Activated CD8-positive, alpha-beta memory T cell treated with anti-CD3 and anti-CD28 coated beads for 1 hour (primary cell): Measurements from ENCODE around the gene HLF.

Experiments
- DNase-seq, 2 donors: peaks; one replicate each; pipeline ENCODE4 v3.0.0-alpha.2; 2020; ENCODE audit warnings: low read depth in 1 of 2; ENCODE audit errors: extremely low read depth in 1 of 2

HLF gene

DNA sequence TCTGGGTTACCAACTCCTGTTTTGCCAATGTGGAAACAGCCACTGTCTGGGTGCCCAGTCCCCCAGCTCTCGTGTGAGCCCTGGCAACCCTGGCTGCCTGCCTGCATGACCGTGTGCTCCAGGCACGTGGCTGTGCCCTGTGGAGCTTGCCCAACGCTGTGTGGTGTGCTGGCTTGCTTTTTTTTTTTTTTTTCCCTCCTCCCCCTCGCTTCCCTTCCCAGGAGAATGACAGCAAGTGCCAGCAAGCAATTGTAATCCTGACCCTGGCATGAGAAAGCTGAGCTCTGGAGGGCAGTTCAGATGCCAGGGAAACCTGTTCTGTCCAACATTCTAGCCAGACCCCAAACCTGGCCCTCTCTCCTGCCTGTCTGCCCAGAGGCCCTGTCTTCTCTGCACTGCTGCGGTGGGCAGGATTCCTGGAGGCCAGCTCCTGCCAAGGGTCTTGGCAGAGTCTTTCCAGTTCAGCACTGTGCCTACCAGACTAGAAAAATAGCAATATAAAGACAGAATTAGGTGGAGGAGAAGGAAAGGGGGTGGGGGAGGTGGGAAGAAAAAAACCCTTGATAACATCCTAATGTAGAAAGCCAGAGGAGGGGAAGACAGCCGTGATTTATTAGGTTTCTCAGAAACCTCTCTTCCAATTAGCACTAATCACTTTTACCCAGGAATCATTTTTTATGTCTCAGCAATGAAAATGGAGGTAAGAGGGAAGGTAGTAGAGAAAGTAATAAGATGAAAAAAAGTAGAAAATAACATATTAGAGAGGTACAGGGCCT, 9.0 kb downstream of the HLF start:
- no peak for DNase-seq

DNA sequence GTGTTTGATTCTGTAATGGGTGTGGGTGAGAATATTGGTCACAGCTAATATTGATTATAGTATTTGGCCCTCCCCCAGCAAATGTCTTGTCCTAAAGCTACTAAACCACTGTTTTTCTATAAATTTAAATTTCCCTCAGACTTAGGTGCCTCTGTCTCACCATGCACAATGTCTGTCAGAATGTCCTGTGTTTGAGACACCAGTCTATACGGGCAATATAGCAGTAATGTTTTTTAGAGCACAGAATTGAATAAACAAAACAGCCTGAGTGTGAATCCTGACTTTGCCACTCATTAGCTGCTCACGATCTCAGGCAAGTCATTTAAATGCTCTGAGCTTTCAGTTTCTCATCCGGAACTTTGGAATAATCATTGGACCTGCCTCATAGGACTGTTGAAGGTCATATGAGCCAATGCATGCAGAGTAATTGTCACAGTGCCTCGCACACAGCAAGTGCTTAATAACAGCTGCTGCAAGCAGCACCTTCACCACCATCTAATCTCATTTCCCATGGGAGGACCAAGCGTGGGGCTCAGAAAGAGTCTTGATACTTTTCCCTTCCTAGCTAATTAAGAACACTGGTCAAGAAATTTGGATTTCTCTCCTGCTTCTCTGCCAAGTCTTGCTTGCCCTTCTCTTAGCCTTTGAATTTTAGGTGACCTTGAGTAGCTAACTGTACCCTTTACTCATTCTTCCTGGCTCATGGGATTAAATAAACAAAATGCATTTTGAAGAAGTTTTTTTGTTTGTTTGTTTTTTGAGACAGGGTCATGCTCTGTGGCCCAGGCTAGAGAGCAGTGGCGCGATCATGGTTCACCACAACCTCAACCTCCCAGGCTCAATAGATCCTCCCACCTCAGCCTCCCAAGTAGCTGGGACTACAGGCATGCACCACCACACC, 9.8 kb downstream of the HLF start:
- no peak for DNase-seq

DNA sequence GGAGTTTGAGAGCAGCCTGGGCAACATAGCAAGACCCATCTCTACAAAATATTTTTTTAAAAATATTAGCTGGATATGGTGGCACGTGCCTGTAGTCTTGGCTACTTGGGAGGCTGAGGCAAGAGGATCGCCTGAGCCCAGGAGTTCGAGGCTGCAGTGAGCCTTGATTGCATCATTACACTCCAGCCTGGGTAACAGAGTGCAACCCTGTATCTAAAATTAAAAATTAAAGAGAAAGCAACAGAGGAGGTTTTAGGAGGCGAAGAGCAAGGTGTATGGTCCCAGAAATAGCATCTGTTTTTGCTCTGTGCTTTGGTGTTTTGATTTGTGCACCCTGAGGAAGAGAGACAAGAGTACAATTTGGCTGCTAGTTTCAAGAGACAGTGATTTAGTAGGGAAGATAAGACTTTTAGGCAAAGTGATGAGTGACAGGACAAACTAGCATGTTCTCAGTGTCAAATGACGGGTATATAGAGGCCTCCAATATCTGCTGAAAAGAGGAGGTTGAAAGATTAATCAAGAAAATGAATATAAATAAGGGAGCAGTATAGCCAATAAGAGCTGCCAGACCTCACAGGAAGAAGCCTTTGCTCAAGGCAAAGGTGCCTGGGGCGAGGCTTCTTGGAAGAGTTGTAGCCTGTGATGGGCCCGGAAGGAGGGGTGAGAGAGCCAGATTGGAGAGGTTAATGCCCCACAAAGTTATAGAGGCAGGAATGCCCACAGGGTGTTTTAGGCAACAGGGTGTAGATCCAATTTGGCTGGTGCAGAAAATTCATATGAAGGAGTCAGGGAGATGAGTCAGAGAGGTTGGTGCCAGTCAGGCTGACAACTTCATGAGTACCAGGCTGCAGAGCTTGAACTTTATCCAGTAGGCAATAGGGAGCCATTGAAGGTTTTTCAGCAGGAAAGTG, 11.4 kb downstream of the HLF start:
- no peak for DNase-seq

DNA sequence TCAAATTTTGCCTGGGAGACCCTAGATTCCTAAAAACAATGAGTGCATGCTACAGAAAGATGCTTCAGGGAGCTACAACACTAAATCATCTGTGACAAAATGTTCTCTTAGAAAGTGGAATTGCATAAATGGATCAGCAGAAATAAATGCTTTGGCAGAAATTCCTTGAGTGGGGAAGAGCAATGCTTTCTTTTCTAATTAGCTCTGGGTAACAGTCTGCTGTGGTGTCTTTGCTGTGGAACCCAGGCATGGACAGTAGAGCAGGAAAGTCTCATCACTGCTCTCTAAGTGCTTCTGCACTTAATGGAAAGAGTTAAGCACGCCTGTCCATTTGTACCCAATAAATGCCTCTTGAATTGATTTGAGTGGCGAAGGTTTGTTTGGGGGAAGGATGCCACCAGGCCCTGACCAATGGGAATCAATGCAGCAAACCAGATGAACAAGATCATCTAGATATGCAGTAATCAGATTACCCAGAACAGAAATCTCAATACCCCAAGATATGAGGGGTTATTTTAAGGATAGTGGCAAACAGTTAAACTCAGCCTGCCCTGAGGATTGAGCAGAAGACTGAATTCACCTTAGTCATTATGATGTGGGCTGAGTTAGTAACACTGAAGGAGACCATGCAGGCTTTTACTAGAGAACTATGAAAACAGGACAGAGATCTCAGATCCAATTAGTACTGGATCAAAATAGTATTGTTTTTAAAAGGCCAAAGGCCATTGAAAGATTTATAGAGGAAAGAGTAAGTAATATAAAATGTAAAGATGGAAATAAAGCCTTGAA, 13.6 kb downstream of the HLF start:
- no peak for DNase-seq

DNA sequence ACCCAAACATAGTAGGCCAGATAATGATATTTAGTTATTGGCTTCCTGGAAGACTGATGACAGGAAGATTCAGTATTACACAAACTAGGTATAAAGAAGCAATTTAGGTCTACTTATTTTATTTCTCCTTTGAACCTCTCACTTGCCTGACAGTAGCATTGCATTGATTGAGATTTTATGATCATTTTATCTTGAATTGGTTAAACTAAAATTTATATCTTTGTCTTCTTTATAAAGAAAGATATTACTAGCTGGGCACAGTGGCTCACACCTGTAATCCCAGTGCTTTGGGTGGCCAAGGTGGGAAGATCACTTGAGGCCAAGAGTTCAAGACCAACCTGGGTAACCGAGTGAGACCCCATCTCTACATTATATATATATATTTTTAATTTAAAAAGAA, 14.4 kb downstream of the HLF start:
- DNase-seq = no peak

DNA sequence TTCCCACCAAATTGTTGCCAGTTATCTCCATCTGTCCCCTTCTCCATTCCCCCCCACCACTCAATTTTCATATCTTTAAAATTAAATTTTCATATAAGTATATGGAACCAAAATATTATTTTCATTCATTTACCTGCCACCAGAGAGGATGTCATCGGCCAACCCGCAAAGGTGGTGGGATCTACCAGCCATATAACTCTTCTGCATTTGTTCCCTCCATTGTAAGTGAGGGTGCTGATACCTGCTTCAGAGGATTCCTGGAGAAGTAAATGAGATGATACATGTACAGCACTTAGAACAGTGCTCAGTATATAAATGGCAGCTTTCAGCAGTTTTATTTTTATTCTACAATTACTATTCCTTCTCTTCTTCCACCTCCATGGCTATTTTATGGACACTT, 15.0 kb downstream of the HLF start:
- DNase-seq = no peak

DNA sequence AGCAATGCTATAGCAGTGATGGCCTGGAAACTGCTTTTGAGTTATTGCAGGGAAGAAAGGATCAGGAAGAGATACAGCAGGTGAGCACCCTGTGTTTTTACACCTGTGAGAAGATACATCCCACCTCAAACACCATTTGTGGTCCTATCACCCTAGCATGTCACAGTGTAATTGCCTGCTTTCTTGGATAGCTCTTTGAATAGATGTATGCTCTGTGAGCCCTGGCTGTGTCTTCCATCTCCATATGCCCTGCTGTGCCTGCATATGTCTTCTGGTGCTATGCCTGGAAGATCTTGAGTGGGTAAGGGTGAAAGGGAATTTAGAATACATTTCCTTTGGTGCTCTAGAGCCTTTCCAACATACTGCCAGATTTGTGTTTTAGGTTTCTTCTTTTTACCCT, 15.5 kb downstream of the HLF start:
- no peak for DNase-seq

DNA sequence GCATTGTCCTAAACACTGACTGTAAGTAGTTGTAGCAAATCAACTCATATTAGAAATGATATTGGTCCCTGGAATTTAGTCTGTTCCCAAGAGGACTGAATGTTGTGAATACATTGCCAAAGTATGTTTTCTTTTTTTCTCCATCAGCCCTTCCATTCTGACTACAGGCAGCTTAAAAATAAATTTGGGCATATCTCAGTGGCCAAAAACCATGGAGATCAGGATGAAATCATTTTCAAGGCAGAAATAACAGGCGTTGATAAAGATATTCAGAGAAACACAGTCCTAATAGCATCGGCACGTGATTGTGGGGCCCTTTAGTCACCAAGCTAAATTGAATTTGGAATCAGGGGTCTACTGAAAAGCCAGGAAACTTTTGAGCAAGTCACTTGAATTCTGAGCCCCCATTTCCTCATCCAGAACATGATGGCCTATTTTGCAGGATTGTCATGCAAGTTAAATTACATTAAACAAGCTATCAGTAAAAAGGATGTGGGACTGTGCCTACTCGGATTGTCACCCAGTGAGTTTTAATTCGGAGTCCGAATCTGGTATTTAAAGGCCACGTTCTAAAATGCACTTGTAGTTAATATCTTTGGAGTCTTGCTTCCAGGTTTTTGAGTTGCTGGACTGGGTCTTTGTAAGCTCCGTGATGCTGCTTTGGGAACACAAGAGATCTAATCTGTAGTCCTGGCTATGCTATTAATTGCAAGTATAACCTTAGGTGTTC, 17.1 kb downstream of the HLF start:
- DNase-seq = no peak

DNA sequence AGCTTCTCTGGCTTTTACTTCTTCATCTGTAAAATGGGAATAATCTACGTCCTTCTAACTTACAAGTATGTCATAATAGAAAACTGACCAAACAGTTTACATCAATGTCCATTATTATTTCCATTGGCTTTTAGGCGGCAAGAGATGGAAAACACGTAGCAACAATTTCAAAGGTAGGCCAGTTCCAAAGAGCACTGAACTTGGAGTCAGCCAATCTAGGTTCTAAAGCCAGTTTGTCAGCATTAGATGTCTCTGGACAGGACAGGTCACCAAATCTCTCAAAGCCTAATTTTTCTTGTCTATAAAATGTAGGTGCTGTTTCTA, 17.6 kb downstream of the HLF start:
- no peak for DNase-seq

DNA sequence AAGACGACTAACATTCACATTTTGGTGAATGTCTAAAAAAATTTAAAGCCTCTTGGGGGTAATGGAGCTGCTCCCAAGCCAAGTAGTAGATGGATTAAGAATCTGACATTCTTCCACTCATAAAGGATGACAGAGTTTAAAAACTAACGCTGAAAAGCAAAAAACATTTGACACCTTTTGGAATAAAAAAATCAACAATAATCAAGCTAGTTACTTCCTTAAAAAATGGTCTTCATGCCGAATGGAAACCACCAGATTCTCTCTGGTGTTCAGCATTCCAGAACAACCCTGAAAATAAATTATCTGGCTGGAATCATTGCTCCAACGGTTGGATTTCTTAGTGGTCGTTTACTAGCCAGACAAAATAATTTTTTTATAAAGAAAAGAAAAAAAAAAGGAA, 18.0 kb downstream of the HLF start:
- DNase-seq = no peak

DNA sequence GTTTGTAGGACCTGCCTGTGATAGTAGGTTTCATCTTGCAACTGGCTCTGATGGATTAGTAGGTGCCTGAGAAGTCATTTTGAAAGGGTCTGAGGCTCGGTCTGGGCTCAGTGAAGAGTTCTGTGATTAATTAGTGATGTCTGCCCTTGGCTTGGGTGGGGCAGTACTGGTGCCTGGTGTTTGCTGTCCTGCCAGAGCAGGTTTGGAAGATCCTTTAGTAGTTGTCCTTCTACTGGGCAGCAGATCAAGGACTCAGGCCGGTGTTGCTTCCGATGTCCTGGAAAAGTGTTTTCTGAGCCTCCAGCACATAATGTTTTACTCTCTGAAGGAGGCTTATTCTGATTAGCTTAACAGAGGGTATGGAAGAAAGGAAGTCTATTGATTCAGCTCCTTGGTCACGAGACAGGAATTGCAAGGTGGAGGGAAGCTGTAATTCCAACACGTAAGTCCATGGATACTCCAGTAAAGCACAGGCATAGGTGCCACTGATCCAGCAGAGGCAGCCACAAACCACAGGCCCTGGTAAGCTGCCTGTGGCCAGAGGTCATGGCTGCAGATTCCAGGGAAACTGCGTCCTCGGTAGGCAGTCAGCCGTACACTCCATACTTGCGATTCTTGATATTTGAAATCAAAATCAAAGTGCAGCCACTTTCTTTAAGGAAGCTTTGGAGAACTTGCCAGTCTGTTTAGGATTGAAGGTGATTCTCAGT, 18.7 kb downstream of the HLF start:
- DNase-seq = no peak

DNA sequence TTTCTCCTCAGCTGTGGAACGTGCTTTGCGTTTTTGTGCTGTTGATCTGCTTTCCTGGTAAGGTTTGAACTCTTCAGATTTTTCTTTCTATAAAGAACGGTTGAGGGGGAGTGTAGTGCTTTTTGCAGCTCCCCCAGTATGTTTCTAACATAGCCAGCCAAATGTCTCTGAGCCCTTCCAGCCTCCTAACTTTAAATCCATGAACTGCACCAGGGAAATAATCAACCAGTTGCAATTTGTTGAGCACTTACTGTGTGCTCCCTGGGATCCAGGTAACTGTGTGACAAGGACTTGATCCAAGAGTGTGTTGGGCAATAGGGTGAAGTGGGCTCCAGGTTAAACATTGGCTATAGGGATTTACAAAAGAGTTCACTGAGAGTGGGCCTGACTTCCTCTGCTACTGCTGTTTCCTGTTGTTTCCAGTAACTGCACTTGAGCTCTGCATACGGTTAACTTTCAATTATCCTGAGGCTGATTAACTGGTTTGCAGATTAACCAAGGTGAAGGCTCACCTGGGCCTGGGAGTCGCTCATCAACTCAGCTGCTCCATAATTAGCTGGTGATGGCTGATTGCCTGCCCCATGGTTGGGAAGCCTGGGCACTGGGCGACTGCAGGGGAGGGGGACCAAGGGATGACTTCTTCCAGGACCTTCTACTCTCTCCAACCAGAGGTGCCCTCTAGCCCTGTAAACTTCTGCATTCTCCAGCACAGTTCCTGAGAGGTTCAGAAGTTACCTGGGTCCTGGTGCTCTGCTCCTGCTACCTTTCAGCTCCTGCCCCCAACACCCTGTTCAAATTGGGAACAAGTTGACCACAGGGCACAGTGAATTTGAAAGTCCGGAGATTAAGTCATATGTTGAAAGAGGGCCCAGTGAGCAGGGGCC, 19.5 kb downstream of the HLF start:
- no peak for DNase-seq

DNA sequence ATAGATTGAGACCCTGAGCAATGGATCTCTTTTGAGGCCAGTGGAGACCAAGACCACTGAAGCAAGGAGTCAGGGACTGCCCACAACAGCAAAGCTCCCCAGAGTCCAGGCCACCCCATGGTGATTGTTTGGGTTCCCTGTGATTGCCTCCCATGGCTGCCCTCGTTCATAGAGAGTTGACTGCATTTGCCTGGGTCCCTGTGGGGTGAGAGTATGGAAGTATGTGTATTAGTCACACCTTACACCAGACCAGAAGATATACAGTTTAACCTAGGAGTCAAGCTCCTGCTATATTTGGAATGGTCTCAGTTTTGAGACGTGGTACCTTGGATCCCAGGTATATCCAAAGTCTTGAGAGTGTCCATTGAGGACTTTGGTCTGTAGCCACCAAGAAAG, 20.2 kb downstream of the HLF start:
- DNase-seq = no peak

DNA sequence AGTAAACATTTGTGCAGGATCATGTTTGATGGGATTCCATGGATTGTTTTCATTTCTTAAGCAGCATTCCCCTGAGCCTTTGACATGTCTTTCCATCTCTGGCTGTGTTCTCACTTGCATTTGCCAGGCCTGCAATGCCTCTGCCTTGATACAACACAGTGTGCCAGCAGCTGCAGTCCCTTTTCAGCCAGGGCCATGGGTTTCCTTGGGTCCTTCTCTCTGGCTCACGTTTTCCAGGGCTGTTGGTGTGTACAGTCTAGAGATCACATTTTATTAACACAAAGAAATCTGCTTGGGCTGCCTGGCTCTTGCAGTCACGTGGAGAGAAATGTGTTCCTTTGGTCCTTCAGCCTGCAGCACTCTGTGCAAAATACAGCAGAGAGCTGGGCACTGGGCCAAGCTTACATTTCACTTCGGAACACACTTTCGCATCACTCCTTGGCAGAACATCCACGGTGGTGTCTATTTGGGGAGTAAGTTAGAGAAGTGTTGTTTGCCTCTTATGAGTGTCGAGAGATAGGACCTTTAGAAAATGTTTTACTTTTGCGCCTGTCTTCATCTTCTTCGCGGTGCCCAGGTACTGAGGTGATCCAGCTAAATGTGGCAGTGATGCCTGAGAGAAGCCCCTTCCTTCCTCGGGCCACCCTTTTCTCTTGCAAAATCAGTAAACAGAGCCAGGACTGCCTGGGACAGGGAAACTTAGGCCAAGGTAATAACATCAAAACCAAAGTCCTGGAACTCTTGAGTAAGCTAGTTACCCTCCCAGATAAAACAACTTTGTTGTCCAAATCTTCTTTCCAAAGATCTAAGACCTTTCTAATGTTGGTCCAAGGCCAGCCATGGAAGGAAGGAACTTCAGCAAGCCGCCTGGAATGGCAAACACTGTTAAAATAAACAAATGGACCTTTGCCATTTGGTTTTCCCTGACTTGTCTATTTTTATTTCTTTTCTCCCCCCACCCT, 20.9 kb downstream of the HLF start:
- DNase-seq = no peak

DNA sequence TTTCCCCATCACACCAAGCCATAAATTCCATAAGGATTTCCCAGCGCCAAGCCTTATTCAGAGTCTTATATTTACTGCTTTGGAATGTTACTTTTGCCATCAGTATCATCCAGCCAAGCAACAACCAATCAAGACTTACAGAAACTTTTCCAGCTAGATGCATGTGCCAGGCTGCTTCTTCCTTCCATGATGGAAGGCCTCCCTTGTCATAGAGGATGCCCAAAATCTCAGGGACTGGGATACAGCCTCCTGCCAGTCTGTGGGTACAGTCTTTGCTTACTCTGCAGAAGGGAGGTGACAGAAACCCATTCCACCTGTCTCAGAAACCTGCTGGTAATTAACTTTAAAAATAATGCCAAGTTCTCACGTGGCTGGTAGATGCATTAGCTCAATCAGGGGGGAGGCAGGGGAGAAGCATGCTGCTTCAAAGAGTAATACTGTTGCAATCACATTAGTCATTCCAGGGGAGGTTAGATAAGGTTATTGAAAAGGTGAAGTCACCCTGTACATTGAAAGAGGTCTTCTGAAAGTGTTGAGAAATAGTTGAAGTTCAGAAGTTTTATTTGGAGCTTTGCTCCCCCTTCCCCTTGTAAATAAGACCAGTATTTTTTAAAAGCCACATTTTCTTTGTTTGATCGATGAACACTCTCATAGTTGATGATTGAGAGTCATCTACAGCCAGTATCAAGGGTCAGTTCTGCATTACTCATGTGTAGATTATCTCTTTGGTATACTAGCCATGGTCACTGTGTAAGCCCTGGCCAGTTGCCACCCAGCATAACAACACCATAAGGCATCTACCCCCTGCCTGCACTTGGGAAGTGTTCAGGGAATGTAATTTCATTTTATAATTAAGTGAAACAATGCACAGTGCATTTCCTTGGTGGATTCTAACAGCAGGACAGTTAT, 22.2 kb downstream of the HLF start:
- DNase-seq = no peak
